AG04450 (cell line): Measurements from ENCODE around the gene VKORC1. TPM values are rescaled to one million over a fixed set of nuclear protein-coding genes. Genes with fewer than 3 reads are reported as not detected.

Experiments
- CTCF ChIA-PET: fragments of 300-600, 350-600 bp; formaldehyde crosslinking; extraction: SDS; loops from one replicate; lab custom pipeline; 2022; ENCODE audit warnings: antibody characterized with exemption, inconsistent platforms; lab: Charles Lee
- POLR2A ChIA-PET: fragments of 350-600 bp; formaldehyde crosslinking; extraction: SDS; loops from one replicate; lab custom pipeline; 2021; ENCODE audit warnings: antibody characterized with exemption, inconsistent platforms; lab: Yijun Ruan, JAX
- DNase-seq: peaks from one replicate; pipeline ENCODE4 v3.0.0-alpha.2; 2011; ENCODE audit warnings: low read depth, low spot score
- H3K27ac ChIP-seq: one replicate; pipeline ENCODE4 v1.5.1; 2012; ENCODE audit warnings: low read depth, low read length, control low read depth
- H3K27me3 ChIP-seq: one replicate; pipeline ENCODE4 v1.6.0; 2012; ENCODE audit warnings: low read length; ENCODE audit not compliant: control insufficient read depth, insufficient read depth
- H3K4me3 ChIP-seq: 2 replicates; pipeline ENCODE4 v1.5.1; 2011; ENCODE audit warnings: mild to moderate bottlenecking, low read depth, low read length, control low read depth
- H3K9me3 ChIP-seq: 2 replicates; pipeline ENCODE4 v1.5.1; 2012; ENCODE audit warnings: low read length; ENCODE audit not compliant: control insufficient read depth, insufficient read depth
- polyA plus RNA-seq: library from polyadenylated mRNA; depleted of rRNA; stranded (reverse); fragments of >200 nt; gene quantifications from 2 replicates; pipeline ENCODE4 v1.2.3, GENCODE V29; 2011
- TF ChIP-seq, protein P1 (sequence below): IDR thresholded peaks from 2 replicates; pipeline ENCODE4 v1.5.1; 2011; ENCODE audit warnings: low read depth, low read length, control low read depth, inconsistent platforms

Gene VKORC1
- polyA plus RNA-seq, 1 experiment, result 210 TPM

- POLR2A ChIA-PET, result no interaction called here
- Histone ChIP-seq H3K4me3 (no peak overlapping the region), H3K9me3 (no peaks in the 10 kb centered on the region; the same call in 1 of the 2 replicates), H3K27ac (no peak overlapping the region), H3K27me3 (no peaks in the 10 kb centered on the region)
- CTCF ChIA-PET, result no interaction called here
- TF ChIP-seq, protein P1, sequence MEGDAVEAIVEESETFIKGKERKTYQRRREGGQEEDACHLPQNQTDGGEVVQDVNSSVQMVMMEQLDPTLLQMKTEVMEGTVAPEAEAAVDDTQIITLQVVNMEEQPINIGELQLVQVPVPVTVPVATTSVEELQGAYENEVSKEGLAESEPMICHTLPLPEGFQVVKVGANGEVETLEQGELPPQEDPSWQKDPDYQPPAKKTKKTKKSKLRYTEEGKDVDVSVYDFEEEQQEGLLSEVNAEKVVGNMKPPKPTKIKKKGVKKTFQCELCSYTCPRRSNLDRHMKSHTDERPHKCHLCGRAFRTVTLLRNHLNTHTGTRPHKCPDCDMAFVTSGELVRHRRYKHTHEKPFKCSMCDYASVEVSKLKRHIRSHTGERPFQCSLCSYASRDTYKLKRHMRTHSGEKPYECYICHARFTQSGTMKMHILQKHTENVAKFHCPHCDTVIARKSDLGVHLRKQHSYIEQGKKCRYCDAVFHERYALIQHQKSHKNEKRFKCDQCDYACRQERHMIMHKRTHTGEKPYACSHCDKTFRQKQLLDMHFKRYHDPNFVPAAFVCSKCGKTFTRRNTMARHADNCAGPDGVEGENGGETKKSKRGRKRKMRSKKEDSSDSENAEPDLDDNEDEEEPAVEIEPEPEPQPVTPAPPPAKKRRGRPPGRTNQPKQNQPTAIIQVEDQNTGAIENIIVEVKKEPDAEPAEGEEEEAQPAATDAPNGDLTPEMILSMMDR, result no peak
- no peak for DNase-seq
Observed at GRCh38 chr16:31080035-31080629, 14.5 kb downstream of the VKORC1 start.

GRCh38 chr16:31079342-31079944, 15.2 kb downstream of the VKORC1 start:
- Histone ChIP-seq H3K27ac (no peak overlapping the region), H3K4me3 (no peak overlapping the region), H3K27me3 (no peaks in the 10 kb centered on the region), H3K9me3 (peaks cover 2% of the 10 kb centered on the region; the same call in 1 of the 2 replicates)
- POLR2A ChIA-PET, result no interaction called here
- CTCF ChIA-PET, result no interaction called here
- TF ChIP-seq, protein P1, result no peak
- no peak for DNase-seq

DNA sequence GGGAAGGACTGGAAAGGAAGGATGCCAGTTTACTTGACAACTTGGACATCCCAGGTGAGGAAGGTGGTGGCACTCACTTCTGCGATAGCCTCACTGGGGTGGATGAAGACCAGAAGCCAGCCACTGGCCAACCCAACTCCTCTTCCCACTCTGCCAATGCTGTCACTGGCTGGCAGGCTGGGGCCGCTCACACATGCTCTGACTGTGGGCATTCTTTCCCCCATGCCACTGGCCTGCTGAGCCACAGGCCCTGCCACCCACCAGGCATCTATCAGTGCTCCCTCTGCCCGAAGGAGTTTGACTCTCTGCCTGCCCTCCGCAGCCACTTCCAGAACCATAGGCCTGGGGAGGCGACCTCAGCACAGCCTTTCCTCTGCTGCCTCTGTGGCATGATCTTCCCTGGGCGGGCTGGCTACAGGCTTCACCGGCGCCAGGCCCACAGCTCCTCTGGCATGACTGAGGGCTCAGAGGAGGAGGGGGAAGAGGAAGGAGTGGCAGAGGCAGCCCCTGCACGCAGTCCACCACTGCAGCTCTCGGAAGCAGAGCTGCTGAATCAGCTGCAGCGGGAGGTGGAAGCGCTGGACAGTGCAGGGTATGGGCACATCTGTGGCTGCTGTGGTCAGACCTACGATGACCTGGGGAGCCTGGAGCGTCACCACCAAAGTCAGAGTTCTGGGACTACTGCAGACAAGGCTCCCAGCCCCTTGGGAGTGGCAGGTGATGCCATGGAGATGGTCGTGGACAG, 15.8 kb downstream of the VKORC1 start:
- Histone ChIP-seq H3K27ac (no peak overlapping the region), H3K4me3 (no peak overlapping the region), H3K9me3 (peaks cover 4% of the 10 kb centered on the region; the same call in 1 of the 2 replicates), H3K27me3 (no peaks in the 10 kb centered on the region)
- POLR2A ChIA-PET, result no interaction called here
- CTCF ChIA-PET, result no interaction called here
- no peak for DNase-seq
- TF ChIP-seq, protein P1, result no peak

DNA sequence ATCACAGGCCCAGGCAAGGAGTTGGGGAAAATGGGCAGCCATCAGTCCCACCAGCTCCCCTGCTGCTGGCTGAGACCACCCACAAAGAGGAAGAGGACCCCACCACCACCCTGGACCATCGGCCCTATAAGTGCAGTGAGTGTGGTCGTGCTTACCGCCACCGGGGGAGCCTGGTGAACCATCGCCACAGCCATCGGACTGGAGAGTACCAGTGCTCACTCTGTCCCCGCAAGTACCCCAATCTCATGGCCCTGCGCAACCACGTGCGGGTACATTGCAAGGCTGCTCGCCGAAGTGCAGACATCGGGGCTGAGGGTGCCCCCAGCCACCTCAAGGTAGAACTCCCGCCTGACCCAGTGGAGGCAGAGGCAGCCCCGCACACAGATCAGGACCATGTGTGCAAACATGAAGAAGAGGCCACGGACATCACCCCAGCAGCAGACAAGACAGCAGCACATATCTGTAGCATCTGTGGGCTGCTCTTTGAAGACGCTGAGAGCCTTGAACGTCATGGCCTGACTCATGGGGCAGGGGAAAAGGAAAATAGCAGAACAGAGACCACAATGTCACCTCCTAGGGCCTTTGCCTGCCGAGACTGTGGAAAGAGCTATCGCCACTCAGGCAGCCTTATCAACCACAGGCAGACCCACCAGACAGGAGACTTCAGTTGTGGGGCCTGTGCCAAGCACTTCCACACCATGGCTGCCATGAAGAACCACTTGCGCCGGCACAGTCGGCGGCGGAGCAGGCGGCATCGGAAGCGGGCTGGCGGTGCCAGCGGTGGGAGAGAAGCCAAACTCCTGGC, 16.8 kb downstream of the VKORC1 start:
- ChIA-PET POLR2A (no interaction called here), CTCF (no interaction called here)
- TF ChIP-seq, protein P1, result 0 out of 2 replicates have a peak, but pooled peaks have one; percentile 3
- H3K4me3 ChIP-seq, result no peak overlapping the region
- no peak for DNase-seq
- H3K27me3 ChIP-seq, result no peaks in the 10 kb centered on the region
- H3K9me3 ChIP-seq, result peaks cover 4% of the 10 kb centered on the region; the same call in 1 of the 2 replicates
- no peak overlapping the region for H3K27ac ChIP-seq
